Body of pancreas (tissue), 4 donors: ENCODE data around the gene SLX9.

Experiments
- CTCF ChIP-seq, 7 experiments: fragments of 450-650 bp in 4 of 7; fragments of 200-600 bp in 3 of 7; sonication (generic) in 3 of 7; IDR thresholded peaks; one replicate each; pipeline ENCODE4 v1.5.1; 2016 to 2019; ENCODE audit warnings: antibody characterized with exemption in 7 of 7
- POLR2A ChIP-seq, 3 donors: fragments of 450-650 bp; IDR thresholded peaks; one replicate each; pipeline ENCODE4 v1.6.1; 2016; ENCODE audit warnings: antibody characterized with exemption in 3 of 3, mild to moderate bottlenecking in 2 of 3

- TF ChIP-seq CTCF (IDR thresholded peaks at IDR 0.05) (no peak), POLR2A (IDR thresholded peaks at IDR 0.05) (no peak)
Measured at GRCh38 chr21:44980562-44981489, 41.0 kb downstream of the SLX9 start.
